Measurements from ENCODE around the gene FXYD4.

Gene FXYD4

DNA sequence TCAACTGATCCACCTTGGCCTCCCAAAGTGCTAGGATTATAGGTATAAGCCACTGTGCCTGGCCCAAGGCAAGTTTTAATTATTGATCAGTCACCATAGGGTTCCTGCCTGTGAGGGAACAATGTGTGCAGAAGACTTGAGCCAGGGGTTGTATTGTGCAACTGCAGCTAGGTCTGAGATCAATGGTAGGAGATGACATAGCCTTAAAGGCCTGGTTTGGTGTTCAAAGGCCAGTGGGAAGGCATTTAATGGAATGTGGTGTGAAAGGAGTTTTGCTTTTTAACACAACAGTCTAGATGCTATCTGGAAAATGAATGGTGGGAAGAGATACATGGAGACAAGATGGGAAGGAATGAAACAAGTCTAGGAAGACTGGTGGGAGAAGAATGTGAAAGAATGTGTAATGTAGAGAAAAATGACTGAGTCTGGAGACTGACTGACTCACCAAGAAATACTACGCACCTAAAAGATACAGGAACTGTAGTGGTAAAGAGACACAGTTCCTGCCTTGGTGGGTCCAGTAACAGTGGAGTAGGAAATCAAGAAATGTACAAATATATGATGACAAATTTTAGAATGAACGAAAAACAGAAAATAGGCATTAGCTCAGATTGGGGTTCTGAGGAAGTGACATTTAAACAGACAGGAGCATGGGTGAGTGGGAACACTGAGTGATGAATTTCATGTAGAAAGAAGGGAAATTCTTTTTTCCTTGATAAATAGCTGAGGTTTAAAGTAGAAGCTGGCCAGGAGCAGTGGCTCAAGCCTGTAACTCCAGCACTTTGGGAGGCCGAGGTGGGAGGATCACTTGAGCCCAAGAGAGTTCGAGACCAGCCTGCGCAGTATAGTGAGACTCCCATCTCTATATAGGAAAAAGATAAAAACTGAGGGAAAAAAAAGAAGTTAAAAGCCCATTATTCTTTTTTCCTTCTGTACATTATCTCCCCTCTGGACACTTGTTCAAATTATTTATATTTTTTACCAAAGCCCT, 28.2 kb downstream of the FXYD4 start:
- DNase-seq (ENCODE audit: extremely low read depth, insufficient read length), result no peak
- TF ChIP-seq CTCF (IDR thresholded peaks at IDR 0.05; ENCODE audit: insufficient read depth, low read length, poor library complexity, severe bottlenecking), result no peak
- Histone ChIP-seq H3K27me3 (replicated peaks; ENCODE audit: control insufficient read depth, insufficient read depth, low read length) (no peaks in the 10 kb centered on the region), H3K36me3 (ENCODE audit: control insufficient read depth, insufficient read depth, low read length) (peaks cover 5% of the 10 kb centered on the region), H3K4me3 (replicated peaks; ENCODE audit: low read depth, low read length) (no peak overlapping the region)

- no peak for DNase-seq (ENCODE audit: extremely low read depth, insufficient read length)
- H3K27me3 ChIP-seq (replicated peaks; ENCODE audit: control insufficient read depth, insufficient read depth, low read length), result no peaks in the 10 kb centered on the region
- H3K4me3 ChIP-seq (replicated peaks; ENCODE audit: low read depth, low read length), result no peak overlapping the region
- H3K36me3 ChIP-seq (ENCODE audit: control insufficient read depth, insufficient read depth, low read length), result peaks cover 3% of the 10 kb centered on the region
- TF ChIP-seq CTCF (IDR thresholded peaks at IDR 0.05; ENCODE audit: insufficient read depth, low read length, poor library complexity, severe bottlenecking), result no peak
Measured at GRCh38 chr10:43401627-43402026, 30.2 kb downstream of the FXYD4 start.

GRCh38 chr10:43402176-43402575, 30.7 kb downstream of the FXYD4 start:
- peaks cover 3% of the 10 kb centered on the region for H3K36me3 ChIP-seq (ENCODE audit: control insufficient read depth, insufficient read depth, low read length)
- H3K27me3 ChIP-seq (replicated peaks; ENCODE audit: control insufficient read depth, insufficient read depth, low read length), result no peaks in the 10 kb centered on the region
- no peak for DNase-seq (ENCODE audit: extremely low read depth, insufficient read length)
- no peak for TF ChIP-seq CTCF (IDR thresholded peaks at IDR 0.05; ENCODE audit: insufficient read depth, low read length, poor library complexity, severe bottlenecking)
- H3K4me3 ChIP-seq (replicated peaks; ENCODE audit: low read depth, low read length), result no peak overlapping the region; the same call in 1 of the 2 replicates

GRCh38 chr10:43402880-43403452, 31.5 kb downstream of the FXYD4 start:
- Histone ChIP-seq H3K27me3 (replicated peaks; ENCODE audit: control insufficient read depth, insufficient read depth, low read length) (no peaks in the 10 kb centered on the region), H3K36me3 (ENCODE audit: control insufficient read depth, insufficient read depth, low read length) (peaks cover 3% of the 10 kb centered on the region), H3K4me3 (replicated peaks; ENCODE audit: low read depth, low read length) (peak overlapping the region; percentile 15; the same call in 1 of the 2 replicates)
- TF ChIP-seq CTCF (IDR thresholded peaks at IDR 0.05; ENCODE audit: insufficient read depth, low read length, poor library complexity, severe bottlenecking), result no peak
- no peak for DNase-seq (ENCODE audit: extremely low read depth, insufficient read length)

DNA sequence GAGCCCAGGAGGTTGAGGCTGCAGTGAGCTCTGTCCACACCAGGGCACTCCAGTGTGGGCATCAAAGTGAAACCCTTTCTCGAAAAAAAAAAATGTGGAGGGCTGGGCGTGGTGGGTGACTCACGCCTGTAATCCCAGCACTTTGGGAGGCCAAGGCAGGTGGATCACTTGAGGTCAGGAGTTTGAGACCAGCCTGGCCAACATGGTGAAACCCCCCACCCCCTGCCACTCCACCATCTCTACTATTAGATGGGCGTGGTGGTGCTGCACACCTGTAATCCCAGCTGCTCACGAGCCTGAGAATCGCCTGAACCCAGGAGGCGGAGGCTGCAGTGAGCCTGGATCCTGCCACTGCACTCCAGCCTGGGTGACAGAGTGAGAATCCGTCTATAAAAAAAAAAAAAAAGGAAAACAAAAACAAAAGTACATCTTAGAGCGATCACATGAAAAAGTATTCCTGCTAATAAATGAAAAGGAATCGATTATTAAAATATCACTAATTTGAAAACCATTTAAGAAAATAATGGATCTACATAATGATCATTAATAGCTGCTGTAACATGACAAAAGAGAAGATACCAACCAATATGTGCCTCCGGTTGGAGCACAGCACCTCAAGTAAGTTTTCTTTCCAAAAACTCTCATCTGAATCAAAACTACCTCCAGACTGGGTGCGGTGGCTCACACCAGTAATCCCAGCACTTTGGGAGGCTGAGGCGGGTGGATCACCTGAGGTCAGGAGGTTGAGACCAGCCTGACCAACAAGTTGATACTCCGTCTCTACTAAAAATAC, 32.7 kb downstream of the FXYD4 start:
- H3K4me3 ChIP-seq (replicated peaks; ENCODE audit: low read depth, low read length), result peak overlapping the region; percentile 92
- TF ChIP-seq CTCF (IDR thresholded peaks at IDR 0.05; ENCODE audit: insufficient read depth, low read length, poor library complexity, severe bottlenecking), result no peak
- no peaks in the 10 kb centered on the region for H3K27me3 ChIP-seq (replicated peaks; ENCODE audit: control insufficient read depth, insufficient read depth, low read length)
- DNase-seq (ENCODE audit: extremely low read depth, insufficient read length), result no peak
- H3K36me3 ChIP-seq (ENCODE audit: control insufficient read depth, insufficient read depth, low read length), result peaks cover 3% of the 10 kb centered on the region

Data from GM06990 (cell line).